ENCODE measurements around the gene ZNF287.

The ZNF287 gene

DNA sequence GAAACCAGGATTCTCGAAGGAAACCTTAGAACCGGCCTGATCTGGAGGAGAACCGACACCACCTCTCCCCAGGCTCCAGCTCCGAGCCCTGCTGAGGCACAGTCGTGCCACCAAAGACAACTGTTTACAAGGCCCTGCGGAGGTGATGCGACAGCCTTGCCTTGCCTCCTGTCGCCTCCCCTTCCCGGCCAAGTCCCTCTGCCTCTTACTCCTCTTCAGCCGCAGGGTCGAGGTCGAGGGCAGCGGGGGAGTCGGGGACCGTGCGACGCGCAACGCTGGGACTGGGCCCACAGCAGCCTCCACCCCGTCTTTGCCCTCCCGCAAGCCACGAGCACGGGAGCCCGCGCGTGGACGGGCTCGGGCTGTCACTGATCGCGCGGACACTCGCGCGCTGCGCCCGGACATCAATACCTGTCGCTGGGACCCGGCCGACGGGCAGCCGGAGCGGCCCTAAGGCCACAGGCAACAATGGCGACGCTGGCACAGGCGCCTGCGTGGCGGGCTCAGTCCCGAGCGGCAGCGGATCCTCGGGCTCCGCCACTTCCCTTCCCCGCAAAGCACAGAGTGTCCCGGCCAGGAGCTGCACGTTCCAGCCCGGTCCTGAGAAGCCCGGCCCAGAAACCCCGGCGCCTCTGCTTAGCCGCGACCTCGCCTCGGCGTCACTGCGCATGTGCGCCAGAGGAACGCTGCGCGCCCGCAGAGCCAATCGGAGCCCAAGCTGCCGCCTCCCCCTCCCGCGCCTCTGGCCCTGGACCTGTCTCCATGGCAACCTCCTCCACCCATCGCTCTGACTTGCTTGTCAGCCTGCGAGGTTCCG is at the start of gene ZNF287:
TSS of gene ZNF287 (minus strand) at position 664 of the 817 bp plus-strand sequence. CDS start 1,473 bp downstream, outside the sequence.
- no peaks in the 10 kb centered on the region for H3K9me3 Mint-ChIP-seq

DNA sequence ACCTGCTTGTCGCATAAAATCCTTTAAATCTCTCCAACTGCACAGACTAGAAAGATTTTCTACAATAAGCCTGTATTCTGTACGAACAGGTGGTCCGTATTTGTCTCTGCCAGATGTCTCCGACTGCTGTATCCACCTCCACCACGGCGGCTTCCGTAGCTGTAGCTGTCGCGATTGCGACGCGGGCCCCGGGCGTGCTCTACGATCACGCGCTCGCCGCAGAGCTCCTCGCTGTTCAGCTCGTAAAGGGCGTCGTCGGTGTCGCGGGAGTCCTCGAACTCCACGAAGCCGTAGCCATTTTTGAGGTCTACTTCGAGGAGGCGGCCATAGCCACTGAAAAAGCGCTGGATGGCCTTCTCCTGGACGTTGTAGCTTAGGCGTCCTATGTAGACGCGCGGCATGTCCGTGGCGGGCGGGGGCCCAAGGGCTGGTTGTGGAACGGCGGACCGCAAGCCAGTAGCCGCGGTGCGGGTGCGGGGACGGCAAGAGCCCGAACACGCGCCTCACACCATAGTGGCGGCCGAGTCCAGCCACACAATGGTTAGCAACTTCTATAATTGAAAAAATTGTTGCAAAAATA is 48.6 kb upstream of the ZNF287 start:
- H3K4me3 Mint-ChIP-seq = no peak overlapping the region
- H3K4me1 Mint-ChIP-seq (ENCODE audit: low read depth) = no peaks in the 10 kb centered on the region
- H3K27ac Mint-ChIP-seq = no peak overlapping the region
- H3K27me3 Mint-ChIP-seq = no peaks in the 10 kb centered on the region
- H3K36me3 Mint-ChIP-seq (ENCODE audit: low read depth) = peaks cover 37% of the 10 kb centered on the region
- peaks cover 60% of the 10 kb centered on the region for H3K9me3 Mint-ChIP-seq

More for the DNA sequence above, at the start of gene ZNF287:
- H3K4me1 Mint-ChIP-seq (ENCODE audit: low read depth) = peaks cover 23% of the 10 kb centered on the region
- peak within 1 kb of the TSS; percentile 84 for H3K4me3 Mint-ChIP-seq
- peaks cover 4% of the 10 kb centered on the region for H3K27me3 Mint-ChIP-seq
- peaks cover 11% of the 10 kb centered on the region for H3K36me3 Mint-ChIP-seq (ENCODE audit: low read depth)
- H3K27ac Mint-ChIP-seq = peak within 1 kb of the TSS; percentile 84

DNA sequence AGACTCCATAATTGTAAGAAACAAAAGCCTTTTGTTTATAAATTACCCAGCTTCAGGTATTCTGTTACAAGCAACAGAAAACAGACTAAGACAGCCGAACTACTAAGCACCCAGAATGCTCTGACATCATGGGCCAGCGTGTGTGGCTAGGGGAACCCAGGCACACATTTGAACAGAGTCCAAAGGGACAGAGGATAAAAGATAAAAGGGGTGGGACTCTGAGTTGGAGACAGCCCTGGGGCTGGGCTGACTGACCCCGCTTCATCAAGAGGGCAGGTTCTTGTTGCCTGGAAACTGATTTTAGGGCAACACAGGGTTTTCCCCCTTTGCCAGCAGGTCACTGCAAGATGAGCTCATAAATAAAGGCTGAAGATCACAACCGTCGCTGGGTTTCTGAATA is 30.5 kb upstream of the ZNF287 start:
- H3K9me3 Mint-ChIP-seq = peaks cover 15% of the 10 kb centered on the region
- H3K27ac Mint-ChIP-seq = no peak overlapping the region
- H3K27me3 Mint-ChIP-seq = peaks cover 13% of the 10 kb centered on the region
- H3K36me3 Mint-ChIP-seq (ENCODE audit: low read depth) = no peaks in the 10 kb centered on the region
- no peak overlapping the region for H3K4me3 Mint-ChIP-seq
- H3K4me1 Mint-ChIP-seq (ENCODE audit: low read depth) = no peaks in the 10 kb centered on the region

DNA sequence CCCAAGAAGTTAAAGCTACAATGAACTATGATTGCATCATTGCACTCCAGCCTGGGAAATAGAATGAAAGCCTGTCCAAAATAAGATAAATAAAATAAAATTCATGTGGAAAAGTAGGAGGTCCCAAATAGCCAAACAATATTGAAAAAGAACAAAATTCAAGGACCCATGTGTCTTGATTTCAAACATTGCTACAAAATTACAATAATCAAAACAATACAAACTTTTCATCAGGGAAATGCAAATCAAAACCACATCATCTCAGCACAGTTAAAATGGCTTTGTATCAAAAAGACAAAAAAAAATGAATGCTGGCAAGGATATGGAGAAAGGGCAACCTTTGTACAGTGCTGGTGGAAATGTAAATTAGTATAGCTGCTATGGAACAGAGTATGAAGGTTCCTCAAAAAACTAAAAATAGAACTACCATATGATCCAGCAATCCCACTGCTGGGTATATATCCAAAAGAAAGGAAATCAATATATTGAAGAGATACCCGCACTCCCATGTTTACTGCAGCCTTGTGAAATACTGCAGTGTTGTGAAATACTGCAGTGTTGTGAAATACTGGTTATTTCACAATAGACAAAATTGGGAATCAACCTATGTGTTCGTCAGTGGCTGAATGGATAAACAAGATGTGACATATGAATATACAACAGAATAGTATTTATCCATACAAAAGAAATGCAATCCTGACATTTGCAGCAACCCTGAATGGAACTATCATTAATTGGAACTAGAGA is 24.5 kb upstream of the ZNF287 start:
- Mint-ChIP-seq H3K4me3 (no peak overlapping the region), H3K36me3 (ENCODE audit: low read depth) (no peaks in the 10 kb centered on the region), H3K27ac (no peak overlapping the region), H3K27me3 (peaks cover 29% of the 10 kb centered on the region), H3K9me3 (no peaks in the 10 kb centered on the region), H3K4me1 (ENCODE audit: low read depth) (no peaks in the 10 kb centered on the region)

DNA sequence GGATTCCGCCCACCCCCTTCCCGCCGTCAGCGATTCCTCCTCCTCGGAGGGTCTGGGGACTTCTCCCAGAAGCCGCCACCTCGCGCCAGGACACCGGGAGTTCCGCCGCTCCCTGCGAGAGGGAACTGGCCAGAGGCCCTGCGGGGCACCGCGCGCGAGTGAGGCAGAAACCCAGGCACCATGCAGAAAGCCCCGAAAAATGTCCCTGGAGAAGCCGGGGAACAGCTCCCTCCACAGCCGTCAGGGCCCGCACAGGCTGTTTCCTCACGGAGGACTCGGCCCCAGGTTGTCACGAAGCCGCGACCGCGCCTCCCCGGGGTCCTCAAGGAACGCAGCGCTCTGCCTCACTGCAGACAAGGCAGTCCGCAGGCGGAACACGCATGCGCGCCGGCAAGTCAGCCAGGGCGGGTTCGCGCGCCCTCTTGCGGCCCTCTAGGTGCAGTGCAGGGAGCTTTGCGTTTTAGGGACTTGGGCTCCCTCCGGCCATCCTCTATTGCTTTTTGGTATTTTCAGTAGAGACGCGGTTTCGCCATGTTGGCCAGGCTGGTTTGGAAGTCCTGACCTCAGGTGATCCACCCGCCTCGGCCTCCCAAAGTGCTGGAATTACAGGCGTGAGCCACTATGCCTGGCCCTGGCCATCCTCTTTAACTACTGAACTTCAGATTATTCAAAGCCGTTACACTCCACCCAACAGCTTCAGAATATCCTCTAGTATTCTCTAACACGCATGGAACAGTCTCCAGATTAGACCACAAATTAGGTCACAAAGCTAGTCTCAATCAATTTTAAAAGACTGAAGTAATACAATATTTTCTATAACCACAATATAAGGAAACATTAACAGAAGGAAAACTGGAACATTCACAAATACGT is 20.3 kb upstream of the ZNF287 start:
- H3K27ac Mint-ChIP-seq = no peak overlapping the region
- peak overlapping the region; percentile 71 for H3K4me3 Mint-ChIP-seq
- H3K4me1 Mint-ChIP-seq (ENCODE audit: low read depth) = peaks cover 4% of the 10 kb centered on the region
- H3K36me3 Mint-ChIP-seq (ENCODE audit: low read depth) = no peaks in the 10 kb centered on the region
- no peaks in the 10 kb centered on the region for H3K9me3 Mint-ChIP-seq
- peaks cover 51% of the 10 kb centered on the region for H3K27me3 Mint-ChIP-seq

DNA sequence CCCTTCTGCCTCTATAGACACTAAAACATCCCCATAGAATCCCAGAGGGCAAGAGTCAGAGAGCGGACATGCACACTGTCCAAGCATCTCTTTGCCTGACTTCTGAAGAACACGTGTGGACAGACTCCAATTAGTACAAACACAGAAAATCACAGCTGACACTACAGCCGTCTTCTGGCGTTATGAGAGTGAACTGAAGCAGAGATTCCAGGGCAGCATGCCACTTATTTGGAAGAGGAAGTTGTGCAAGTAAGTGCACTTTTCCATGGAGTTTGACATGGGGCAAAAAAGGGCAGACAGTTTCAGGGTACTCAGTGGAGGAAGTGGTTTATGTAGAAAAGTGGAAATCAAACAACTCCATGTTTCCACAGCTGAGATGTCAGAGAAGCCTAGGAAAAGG is 16.8 kb upstream of the ZNF287 start:
- H3K4me1 Mint-ChIP-seq (ENCODE audit: low read depth) = peaks cover 11% of the 10 kb centered on the region
- H3K27ac Mint-ChIP-seq = no peak overlapping the region
- peaks cover 42% of the 10 kb centered on the region for H3K27me3 Mint-ChIP-seq
- H3K36me3 Mint-ChIP-seq (ENCODE audit: low read depth) = no peaks in the 10 kb centered on the region
- no peaks in the 10 kb centered on the region for H3K9me3 Mint-ChIP-seq
- no peak overlapping the region for H3K4me3 Mint-ChIP-seq

DNA sequence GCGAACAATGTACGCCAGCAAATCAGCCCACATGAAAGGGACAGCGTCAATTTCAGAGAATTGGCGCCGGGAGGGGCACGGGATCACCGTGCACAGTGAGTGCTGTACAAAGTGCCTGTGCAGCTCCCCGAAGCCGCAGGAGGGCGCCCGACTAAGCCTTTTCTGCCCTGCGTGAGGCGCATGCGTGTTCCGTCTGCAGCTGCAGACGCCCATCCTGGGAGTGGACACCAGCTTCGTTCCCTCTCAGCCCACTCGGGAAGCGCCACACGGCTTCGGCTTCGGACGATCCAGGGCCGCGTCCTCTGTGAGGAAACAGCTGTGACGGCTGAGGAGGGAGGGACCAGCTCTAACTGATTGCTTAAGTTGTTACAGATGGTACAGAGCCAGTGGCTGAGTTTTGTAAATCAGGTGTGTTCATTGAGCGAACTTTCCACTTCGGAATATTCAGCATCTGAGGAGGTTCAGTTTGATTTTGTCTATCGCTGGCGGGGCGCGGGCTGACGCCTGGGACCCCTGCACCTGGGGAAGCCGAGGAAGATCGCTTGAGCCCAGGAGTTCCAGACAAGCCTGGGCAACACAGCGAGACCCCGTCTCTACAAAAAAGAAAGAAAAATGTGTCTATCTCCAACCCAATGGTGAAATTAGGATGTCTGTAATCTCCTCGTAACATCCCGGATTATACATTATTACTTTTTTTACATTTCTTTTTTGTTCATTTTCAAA is 15.4 kb upstream of the ZNF287 start:
- H3K36me3 Mint-ChIP-seq (ENCODE audit: low read depth) = no peaks in the 10 kb centered on the region
- peak overlapping the region; percentile 21 for H3K27ac Mint-ChIP-seq

DNA sequence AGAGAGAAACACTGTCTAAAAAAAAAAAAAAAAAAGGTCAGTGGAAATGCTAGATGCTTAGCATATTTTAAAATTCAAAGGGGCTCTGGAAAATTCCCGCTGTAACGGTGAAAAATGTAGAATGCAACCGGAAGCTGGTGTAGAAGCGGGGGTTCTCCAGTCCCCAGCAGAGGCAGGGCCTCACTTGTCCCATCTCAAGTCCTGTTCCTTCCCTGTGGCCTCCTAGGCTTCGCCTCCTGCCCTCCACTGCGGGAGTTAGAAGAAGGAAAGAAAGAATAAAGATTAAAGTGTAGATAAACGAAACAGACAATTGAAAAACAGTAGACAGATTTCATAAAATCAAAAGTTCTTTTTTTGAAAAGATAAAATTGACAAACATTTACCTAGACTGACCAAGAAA is 14.8 kb upstream of the ZNF287 start:
- Mint-ChIP-seq H3K9me3 (no peaks in the 10 kb centered on the region), H3K27ac (peak overlapping the region; percentile 21), H3K4me3 (peak overlapping the region; percentile 78), H3K27me3 (peaks cover 49% of the 10 kb centered on the region), H3K36me3 (ENCODE audit: low read depth) (no peaks in the 10 kb centered on the region), H3K4me1 (ENCODE audit: low read depth) (peaks cover 11% of the 10 kb centered on the region)

More for the DNA sequence above, 15.4 kb upstream of the ZNF287 start:
- Mint-ChIP-seq H3K27me3 (peaks cover 45% of the 10 kb centered on the region), H3K4me3 (peak overlapping the region; percentile 78), H3K4me1 (ENCODE audit: low read depth) (peaks cover 11% of the 10 kb centered on the region), H3K9me3 (no peaks in the 10 kb centered on the region)

DNA sequence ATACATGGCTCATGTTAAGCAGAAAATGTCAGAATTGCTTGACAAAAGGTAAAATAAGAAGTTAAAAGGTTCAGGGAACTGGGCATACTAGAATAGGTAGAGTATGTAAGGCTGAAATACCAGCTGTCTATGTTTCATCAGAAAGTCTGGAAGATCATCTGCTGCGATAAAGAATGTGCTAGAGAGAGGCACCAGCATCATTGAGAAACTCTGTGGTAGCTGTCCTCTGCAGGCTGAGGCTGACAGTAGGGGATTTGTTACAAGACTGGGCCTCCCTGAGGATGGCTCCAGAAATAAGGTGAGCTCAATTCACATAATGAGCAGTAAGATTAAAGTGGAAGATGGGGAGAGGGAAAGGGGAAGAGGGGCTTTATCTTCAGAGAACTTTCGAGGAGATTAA is 4.5 kb upstream of the ZNF287 start:
- H3K27me3 Mint-ChIP-seq = peaks cover 12% of the 10 kb centered on the region
- no peaks in the 10 kb centered on the region for H3K36me3 Mint-ChIP-seq (ENCODE audit: low read depth)
- no peaks in the 10 kb centered on the region for H3K9me3 Mint-ChIP-seq
- peaks cover 12% of the 10 kb centered on the region for H3K4me1 Mint-ChIP-seq (ENCODE audit: low read depth)
- no peak overlapping the region for H3K27ac Mint-ChIP-seq
- no peak overlapping the region for H3K4me3 Mint-ChIP-seq

DNA sequence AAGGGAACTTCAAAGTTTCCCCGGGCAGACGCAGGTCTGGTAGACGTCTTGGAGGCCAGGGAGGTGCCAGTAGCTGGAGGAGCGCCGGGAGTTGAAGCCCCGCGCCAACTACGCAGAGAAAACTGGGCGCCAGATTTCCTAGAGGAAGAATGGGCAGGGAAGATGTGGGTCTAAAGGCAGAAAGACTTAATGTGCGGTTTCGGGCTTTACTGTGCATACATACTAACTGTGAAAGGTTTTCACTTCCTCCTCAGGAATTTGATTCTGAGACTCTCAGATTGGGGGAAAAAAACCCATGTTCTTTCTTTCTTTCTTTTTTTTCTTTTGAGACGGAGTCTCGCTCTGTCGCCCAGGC is 331 bp upstream of the ZNF287 start:
- Mint-ChIP-seq H3K36me3 (ENCODE audit: low read depth) (peaks cover 5% of the 10 kb centered on the region), H3K4me1 (ENCODE audit: low read depth) (peaks cover 23% of the 10 kb centered on the region), H3K4me3 (peak overlapping the region; percentile 84), H3K27me3 (peaks cover 4% of the 10 kb centered on the region), H3K27ac (peak overlapping the region; percentile 84), H3K9me3 (no peaks in the 10 kb centered on the region)

DNA sequence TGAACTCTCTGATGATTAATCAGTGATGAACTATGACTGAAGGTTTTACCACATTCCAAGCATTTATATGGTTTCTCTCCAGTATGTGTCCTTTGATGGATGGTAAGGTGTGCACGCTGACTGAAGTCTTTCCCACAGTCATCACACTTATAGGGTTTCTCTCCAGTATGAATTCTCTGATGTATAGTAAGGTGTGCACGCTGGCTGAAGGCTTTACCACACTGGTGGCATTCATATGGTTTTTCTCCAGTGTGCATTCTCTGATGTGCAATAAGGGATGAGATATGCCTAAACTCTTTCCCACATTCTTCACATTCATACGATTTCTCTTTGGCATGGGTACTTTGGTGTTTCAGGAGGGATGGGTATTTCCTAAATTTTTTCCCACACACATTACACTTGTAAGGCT is 16.4 kb downstream of the ZNF287 start:
- Mint-ChIP-seq H3K4me3 (no peak overlapping the region), H3K36me3 (ENCODE audit: low read depth) (peaks cover 67% of the 10 kb centered on the region), H3K9me3 (peaks cover 69% of the 10 kb centered on the region), H3K4me1 (ENCODE audit: low read depth) (peaks cover 7% of the 10 kb centered on the region), H3K27ac (no peak overlapping the region), H3K27me3 (no peaks in the 10 kb centered on the region)

DNA sequence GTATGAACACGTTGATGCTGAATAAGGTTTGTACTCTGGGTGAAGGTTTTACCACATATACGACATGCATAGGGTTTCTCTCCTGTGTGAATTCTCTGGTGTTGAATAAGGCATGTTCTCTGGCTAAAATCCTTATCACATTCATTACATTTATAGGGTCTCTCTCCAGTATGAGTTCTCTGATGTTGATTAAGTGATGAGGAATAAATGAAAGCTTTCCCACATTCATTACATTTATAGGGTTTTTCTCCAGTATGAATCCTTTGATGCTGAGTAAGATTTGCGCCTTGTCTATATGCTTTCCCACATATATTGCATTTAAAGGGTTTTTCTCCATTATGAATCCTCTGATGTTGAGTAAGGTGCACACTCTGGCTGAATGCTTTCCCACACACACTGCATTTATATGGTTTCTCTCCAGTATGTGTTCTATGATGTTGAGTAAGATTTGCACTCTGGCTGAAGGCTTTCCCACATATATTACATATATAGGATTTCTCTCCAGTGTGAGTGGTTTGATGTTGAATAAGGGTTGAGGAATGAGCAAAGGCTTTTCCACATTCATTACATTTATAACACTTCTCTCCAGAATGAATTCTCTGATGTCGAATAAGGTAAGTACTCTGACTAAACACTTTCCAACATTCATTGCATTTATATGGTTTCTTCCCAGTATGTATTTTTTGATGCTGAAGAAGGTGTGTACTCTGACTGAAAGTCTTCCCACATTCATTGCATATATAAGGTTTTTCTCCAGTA is 16.9 kb downstream of the ZNF287 start:
- Mint-ChIP-seq H3K4me1 (ENCODE audit: low read depth) (peaks cover 1% of the 10 kb centered on the region), H3K27me3 (no peaks in the 10 kb centered on the region), H3K27ac (no peak overlapping the region), H3K4me3 (no peak overlapping the region), H3K9me3 (peaks cover 68% of the 10 kb centered on the region), H3K36me3 (ENCODE audit: low read depth) (peaks cover 61% of the 10 kb centered on the region)

DNA sequence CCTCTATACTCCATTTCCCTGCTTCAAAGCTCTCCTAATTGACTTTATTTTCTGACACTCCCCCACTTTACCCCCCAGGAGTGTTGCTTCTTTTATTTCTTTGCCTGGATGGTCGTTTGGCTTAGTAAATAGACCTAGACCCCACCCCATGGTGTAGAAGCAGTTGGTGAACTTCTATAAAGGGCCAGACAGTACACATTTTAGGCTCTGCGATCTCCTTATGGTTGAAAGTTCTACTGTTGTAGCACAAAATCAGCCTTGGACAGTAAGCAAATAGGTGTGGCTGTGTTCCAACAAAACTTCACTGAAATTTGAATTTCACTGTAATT is 31.9 kb downstream of the ZNF287 start:
- H3K9me3 Mint-ChIP-seq = no peaks in the 10 kb centered on the region
- H3K4me3 Mint-ChIP-seq = peak overlapping the region; percentile 96
- H3K27me3 Mint-ChIP-seq = no peaks in the 10 kb centered on the region
- no peak overlapping the region for H3K27ac Mint-ChIP-seq
- H3K4me1 Mint-ChIP-seq (ENCODE audit: low read depth) = peaks cover 23% of the 10 kb centered on the region
- peaks cover 3% of the 10 kb centered on the region for H3K36me3 Mint-ChIP-seq (ENCODE audit: low read depth)

All from stimulated activated naive CD8-positive, alpha-beta T cell treated with anti-CD3 and anti-CD28 coated beads, Interleukin-15, Interleukin-2, amounts not matched to agents 100 ng/mL and 50 ng/mL, for 24 hours (primary cell).